ENCODE results near the gene FGF5.
"Not testable (repeated sequence)": the region's sequence is repeated elsewhere in the genome, so short reads cannot be mapped to it uniquely, and the experiment has no call there.

Gene FGF5

DNA sequence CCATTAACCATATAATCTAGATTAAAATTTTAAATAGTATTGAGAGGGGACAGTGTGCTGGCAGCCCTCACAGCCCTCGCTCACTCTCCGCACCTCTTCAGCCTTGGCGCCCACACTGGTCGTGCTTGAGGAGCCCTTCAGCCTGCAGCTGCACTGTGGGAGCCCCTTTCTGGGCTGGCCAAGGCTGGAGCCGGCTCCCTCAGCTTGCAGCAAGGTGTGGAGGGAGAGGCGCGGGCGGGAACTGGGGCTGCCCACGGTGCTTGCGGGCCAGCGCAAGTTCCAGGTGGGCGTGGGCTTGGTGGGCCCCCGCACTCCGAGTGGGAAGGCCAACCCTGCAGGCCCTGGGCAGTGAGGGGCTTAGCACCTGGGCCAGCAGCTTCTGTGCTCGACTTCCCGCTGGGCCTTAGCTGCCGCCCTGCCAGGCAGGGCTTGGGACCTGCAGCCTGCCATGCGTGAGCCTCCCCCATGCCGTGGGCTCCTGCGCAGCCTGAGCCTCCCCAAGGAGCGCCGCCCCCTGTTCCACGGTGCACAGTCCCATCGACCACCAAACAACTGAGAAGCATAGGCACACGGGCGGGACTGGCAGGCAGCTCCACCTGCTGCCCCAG, 36.3 kb downstream of the FGF5 start:
- DNase-seq, result no peak

GRCh38 chr4:80305466-80305865, 39.0 kb downstream of the FGF5 start:
- no peak for DNase-seq

GRCh38 chr4:80306260-80306659, 39.8 kb downstream of the FGF5 start:
- DNase-seq, result no peak

DNA sequence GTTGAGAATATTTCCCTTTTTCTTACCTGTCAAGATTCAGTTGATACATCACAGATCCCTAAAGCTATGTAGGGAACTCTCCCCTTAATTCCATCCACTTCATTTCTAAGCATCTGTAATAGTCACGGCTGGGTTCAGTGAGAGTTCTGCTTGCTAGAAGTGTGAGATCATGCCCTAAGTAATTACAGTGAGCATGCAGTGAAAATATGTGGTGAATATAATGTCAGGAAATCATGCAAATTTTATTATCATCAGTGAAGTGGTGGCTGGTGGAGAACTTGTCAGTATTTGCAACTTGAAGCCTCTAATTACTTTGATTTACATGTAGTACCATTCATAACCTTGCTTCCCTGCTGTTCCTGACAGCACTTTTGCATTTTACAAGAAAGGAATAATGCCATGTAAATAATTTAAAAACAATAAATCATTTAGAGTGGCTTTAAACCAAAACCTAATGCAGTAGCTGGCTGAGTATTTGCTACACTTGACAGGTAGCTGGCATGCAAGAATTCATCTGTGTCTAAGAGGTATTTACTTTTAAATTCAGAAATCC, 40.8 kb downstream of the FGF5 start:
- peak; percentile 84 for DNase-seq

- DNase-seq, result peak; percentile 64
Measured at GRCh38 chr4:80307774-80308465, 41.5 kb downstream of the FGF5 start.

DNA sequence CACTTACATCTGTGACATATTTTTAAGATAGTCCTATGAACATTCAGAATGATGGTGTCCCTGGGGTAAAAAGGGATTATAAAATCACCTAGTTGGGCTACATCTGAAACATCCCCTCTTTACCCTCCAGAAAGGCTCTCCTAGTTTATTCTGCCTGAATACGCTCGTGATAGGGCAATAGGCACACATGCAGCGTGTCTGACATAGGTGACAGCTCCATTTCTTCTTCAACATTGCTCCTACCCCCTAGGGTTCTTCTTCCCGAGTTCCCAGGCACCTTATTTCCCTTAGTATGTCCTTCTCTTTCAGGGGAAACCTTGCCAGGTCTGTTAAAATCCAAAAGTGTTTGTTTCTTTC, 42.0 kb downstream of the FGF5 start:
- DNase-seq, result no peak

DNA sequence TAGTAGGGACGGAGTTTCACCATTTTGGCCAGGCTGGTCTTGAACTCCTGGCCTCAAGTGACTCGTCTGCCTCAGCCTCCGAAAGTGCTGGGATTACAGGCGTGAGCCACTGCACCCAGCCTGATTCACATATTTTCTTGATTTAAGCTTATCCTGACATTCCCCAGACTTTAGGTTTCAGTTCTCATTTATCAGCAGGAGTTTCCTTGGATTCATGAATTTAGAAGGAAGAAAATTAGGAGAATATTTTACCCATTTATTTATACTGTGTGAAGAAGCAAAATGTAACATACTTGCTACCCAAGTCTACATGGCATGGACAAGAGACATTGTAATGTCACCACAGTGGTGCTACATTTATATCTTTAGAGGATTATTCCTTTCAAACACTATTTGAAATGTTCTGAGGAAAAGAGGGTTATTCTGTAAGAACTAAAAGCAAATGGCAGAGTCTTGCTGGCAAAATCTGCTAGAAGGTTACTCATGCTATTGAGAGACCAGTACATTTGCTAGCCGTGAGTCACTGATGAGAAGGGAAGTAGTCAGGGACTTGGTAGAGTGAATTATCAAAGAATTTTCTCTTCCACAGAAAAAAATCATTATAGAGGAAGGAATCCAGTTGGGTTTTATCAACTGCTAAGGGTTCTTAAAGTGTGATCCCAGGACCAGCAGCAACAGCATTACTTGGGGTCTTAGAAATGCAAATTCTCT, 43.0 kb downstream of the FGF5 start:
- DNase-seq, result no peak

- DNase-seq, result no peak
Measured at GRCh38 chr4:80311130-80311529, 44.7 kb downstream of the FGF5 start.

DNA sequence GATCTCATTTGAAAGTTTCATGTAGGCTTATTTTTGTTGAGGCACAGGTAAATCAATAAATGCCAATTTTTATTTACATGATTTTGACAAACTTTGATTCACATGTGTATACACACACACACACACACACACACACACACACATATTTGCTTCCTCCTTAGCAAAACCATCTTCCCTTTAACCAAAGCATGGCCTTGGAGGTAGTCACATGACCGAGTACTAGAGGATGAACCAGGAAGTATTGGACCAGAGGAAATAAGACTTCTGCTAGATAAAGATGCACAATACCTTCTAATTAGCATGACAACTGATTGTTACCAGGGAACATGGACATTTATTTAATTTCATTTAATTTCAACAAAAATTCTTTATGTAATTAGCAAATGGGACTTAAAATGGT, 45.7 kb downstream of the FGF5 start:
- DNase-seq, result no peak

DNA sequence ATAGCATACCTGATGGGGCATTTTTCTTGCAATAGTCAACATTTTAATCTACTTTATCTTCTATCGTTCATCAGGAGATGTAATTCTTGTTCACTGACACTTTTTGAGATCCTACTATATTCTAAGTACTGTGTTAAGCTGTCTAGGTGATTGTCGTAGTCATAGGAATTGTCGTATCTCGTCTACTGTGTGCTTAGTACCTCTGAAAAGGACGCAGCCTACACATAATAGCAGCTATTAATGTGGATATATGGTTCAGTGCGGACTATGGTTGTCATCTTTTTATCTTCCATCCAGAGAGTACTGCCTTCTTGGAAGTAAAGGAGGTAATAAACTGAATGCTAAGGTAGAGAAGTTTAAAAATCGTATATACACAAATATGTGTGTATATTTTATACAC, 47.2 kb downstream of the FGF5 start:
- DNase-seq, result no peak

- DNase-seq, result not testable (repeated sequence)
Measured at GRCh38 chr4:80315848-80316247, 49.4 kb downstream of the FGF5 start.

GRCh38 chr4:80321341-80321740, 54.9 kb downstream of the FGF5 start:
- no peak for DNase-seq

- no peak for DNase-seq
Measured at GRCh38 chr4:80321776-80322175, 55.3 kb downstream of the FGF5 start.

DNA sequence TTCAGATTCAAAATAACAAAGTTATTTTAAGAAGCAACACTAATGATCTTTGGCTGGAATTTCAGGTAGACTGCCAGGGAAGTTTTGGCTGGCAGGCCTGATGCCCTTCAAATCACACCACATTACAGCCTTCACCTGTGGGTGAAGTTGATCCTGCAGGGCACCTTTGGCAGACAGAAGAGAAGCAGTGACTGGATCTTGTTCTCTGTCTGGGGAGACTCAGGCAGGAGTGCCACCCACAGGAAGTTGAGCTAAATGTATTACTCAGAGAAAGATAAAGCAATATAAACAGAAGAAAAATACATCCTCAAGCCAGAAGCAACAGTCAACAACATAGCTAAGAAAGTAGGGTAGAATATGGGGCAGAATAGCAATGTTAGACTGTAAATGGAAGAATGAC, 56.3 kb downstream of the FGF5 start:
- no peak for DNase-seq

DNA sequence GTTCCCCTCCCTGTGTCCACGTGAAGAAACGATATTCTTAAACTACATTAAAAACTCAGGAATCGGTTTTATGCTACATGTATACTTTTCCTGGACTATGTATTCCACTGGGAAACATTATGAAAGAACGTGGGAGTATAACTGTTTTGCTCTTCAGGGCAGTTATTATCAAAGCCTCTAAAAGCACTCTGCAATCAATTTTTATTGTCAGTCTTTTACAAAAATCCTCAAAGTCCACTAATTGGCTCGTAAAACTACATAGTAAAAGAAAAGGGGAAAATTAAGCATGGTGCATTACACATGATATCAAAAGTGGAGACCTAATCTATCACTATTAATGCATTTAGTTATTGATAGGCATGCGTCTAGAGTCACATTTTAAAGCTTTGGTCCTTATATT, 57.7 kb downstream of the FGF5 start:
- DNase-seq, result no peak

GRCh38 chr4:80331693-80332092, 65.2 kb downstream of the FGF5 start:
- DNase-seq, result no peak

DNA sequence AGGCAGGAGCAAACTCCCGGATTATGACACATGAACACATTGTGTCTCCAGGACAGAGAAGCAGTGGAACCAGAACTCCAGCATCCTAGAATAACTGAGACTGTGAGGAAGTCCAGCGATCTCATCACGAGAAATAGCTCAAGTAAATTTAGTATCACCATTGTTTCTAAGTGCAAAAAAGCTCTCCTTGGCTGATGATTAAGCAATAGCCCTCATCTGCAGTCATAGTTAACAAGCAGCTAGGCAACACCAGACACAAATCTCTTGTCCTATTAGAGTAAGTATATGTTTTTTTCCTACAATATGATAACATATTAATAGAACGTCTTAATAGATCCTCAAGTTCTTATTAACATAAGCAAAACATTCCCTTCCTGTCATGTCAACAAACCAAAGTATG, 66.7 kb downstream of the FGF5 start:
- DNase-seq, result no peak

- no peak for DNase-seq
Measured at GRCh38 chr4:80334568-80334967, 68.1 kb downstream of the FGF5 start.

DNA sequence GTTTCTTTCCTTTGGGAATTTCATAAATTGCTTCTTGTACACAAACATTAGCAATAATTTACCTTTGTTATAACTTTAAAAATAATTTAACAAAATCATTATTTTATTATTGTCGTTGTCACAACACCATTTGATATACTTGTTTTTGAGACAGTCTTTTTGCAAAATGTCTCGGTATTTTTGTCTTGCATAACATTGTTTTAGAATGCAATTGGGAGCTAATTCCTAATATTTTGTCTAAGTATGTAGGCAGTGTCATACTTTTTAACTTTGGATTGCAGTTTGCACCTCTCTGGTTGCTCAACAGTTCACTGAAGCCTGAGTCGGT, 68.7 kb downstream of the FGF5 start:
- DNase-seq, result no peak

DNA sequence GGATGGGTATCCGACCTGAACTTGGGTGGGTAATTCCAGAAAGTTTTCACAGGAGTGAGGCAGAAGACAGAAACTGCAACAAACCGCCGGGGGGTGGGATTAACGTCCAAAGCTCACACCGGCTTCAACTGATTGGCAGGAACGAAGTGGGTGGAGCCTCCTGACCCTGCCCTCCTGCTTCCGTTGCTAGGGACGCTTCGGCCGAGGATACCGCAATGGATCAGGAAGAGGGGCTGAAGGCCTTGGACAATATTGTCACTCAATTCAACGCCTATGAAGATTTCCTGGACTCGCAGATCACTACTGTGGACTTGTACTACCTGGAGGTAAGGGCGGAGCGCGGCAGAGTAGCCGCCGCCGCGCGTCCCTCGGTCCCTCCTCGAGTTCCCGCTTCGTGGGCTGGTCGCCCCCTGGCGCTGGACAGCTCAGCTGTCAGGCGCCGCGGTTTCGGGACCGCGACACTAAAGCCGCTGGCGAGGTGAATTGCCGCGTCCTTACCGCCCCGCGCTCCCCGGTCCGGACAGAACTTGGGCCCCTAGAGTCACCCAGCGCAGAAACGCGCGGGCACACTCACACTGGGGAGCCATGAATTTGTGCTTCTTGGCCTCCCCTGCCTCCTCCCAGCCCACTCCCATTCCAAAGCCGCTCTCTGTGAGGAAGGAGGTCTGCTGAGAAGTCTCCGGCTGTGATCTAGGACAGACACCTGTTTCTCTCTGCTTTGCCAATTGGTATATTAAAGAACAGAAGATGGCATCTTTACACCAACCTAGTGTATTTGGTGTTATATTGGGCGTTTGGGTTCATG, 69.3 kb downstream of the FGF5 start, which contains the start of gene CFAP299:
Gene CFAP299, plus strand, starts transcription at position 177 of the 805 bp plus-strand sequence.
- no peak for DNase-seq

- DNase-seq, result no peak
Measured at GRCh38 chr4:80336582-80336981, 70.1 kb downstream of the FGF5 start.

- no peak for DNase-seq
Measured at GRCh38 chr4:80340036-80340435, 73.6 kb downstream of the FGF5 start.

Measured in NCI-H1048 (cell line).